Measurements from ENCODE around the gene ANKRD13A. TPM values are rescaled to one million over a fixed set of nuclear protein-coding genes. Genes with fewer than 3 reads are reported as not detected.
"Not testable (repeated sequence)": the region's sequence is repeated elsewhere in the genome, so short reads cannot be mapped to it uniquely, and the experiment has no call there.

Gene ANKRD13A
- total RNA-seq, 1 experiment from 2014 or later: 75.0 TPM

GRCh38 chr12:110079477-110080400 is 80.5 kb downstream of the ANKRD13A start:
- H3K27me3 ChIP-seq: no peaks in the 10 kb centered on the region

GRCh38 chr12:110080410-110080809 is 81.2 kb downstream of the ANKRD13A start:
- DNase-seq: no peak
- no peaks in the 10 kb centered on the region for H3K36me3 ChIP-seq
- H3K4me3 ChIP-seq: no peak overlapping the region
- no peaks in the 10 kb centered on the region for H3K27me3 ChIP-seq
- no peaks in the 10 kb centered on the region for H3K9me3 ChIP-seq

More at GRCh38 chr12:110079477-110080400, 80.5 kb downstream of the ANKRD13A start:
- no peak overlapping the region for H3K4me3 ChIP-seq
- H3K9me3 ChIP-seq: no peaks in the 10 kb centered on the region
- DNase-seq: no peak
- H3K36me3 ChIP-seq: no peaks in the 10 kb centered on the region

- H3K4me3 ChIP-seq: no peak overlapping the region
These were observed 85.2 kb downstream of the ANKRD13A start for GRCh38 chr12:110084314-110085015.

GRCh38 chr12:110088216-110088615 is 89.0 kb downstream of the ANKRD13A start:
- H3K4me3 ChIP-seq, H3K27me3 ChIP-seq, H3K9me3 ChIP-seq, DNase-seq, H3K36me3 ChIP-seq: not testable (repeated sequence)

More at GRCh38 chr12:110084314-110085015, 85.2 kb downstream of the ANKRD13A start:
- H3K27me3 ChIP-seq: 0 out of 2 replicates have a peak, but pooled peaks cover 3% of the 10 kb centered on the region
- H3K36me3 ChIP-seq: no peaks in the 10 kb centered on the region
- no peak for DNase-seq
- H3K9me3 ChIP-seq: no peaks in the 10 kb centered on the region

- H3K36me3 ChIP-seq: no peaks in the 10 kb centered on the region
- no peaks in the 10 kb centered on the region for H3K9me3 ChIP-seq
- DNase-seq: no peak
- no peak overlapping the region for H3K4me3 ChIP-seq
- H3K27me3 ChIP-seq: 0 out of 2 replicates have a peak, but pooled peaks cover 3% of the 10 kb centered on the region
These were observed 89.7 kb downstream of the ANKRD13A start for GRCh38 chr12:110088936-110089335.

Other genes with a start within 250 kb of the ANKRD13A start
- gene TRPV4, start 166.0 kb upstream of the ANKRD13A start, total RNA-seq (2014; rRNA removed; shearing (Covaris generic); ENCODE audit: low replicate concordance): 0.20 and 1.1 TPM in 2 replicates
- gene GLTP, start 118.9 kb upstream of the ANKRD13A start, total RNA-seq (2014; rRNA removed; shearing (Covaris generic); ENCODE audit: low replicate concordance): 24.0 and 34.2 TPM in 2 replicates
- gene TCHP, start 99.2 kb upstream of the ANKRD13A start, total RNA-seq (2014; rRNA removed; shearing (Covaris generic); ENCODE audit: low replicate concordance): 3.6 and 4.0 TPM in 2 replicates
- 14.5 and 20.7 TPM in 2 replicates for gene GIT2, start 3.1 kb upstream of the ANKRD13A start, total RNA-seq (2014; rRNA removed; shearing (Covaris generic); ENCODE audit: low replicate concordance)
- gene C12orf76, start 49.1 kb downstream of the ANKRD13A start, total RNA-seq (2014; rRNA removed; shearing (Covaris generic); ENCODE audit: low replicate concordance): 0.47 and 8.3 TPM in 2 replicates
- gene IFT81, start 124.9 kb downstream of the ANKRD13A start, total RNA-seq (2014; rRNA removed; shearing (Covaris generic); ENCODE audit: low replicate concordance): 6.9 and 36.1 TPM in 2 replicates